Right cardiac atrium (tissue), 5 donors: ENCODE data around the gene COX6B2. TPM values are rescaled to one million over a fixed set of nuclear protein-coding genes. Genes with fewer than 3 reads are reported as not detected.

Experiments used
- ATAC-seq, 2 donors: fragments of 200-7000 bp; cut with Tn5 transposase; one replicate each; pipeline versions ENCODE4 v1.8.0 to v1.9.1; 2020; ENCODE audit warnings: moderate library complexity in 2 of 2, mild to moderate bottlenecking in 1 of 2
- DNase-seq, 3 donors: peaks; one replicate each; pipeline ENCODE4 v3.0.0-alpha.2; 2020
- H3K27ac ChIP-seq: one replicate; pipeline ENCODE4 v1.5.1; 2013; ENCODE audit warnings: mild to moderate bottlenecking, low read length, control low read depth, moderate library complexity
- H3K27me3 ChIP-seq: one replicate; pipeline ENCODE4 v1.6.1; 2013; ENCODE audit not compliant: control insufficient read depth, insufficient read depth
- H3K4me1 ChIP-seq: one replicate; pipeline ENCODE4 v1.6.1; 2013; ENCODE audit warnings: low read length; ENCODE audit not compliant: control insufficient read depth, insufficient read depth
- H3K4me3 ChIP-seq: one replicate; pipeline ENCODE4 v1.5.1; 2013; ENCODE audit warnings: low read length, control low read depth
- H3K9me3 ChIP-seq: one replicate; pipeline ENCODE4 v1.6.1; 2013; ENCODE audit warnings: low read length; ENCODE audit not compliant: control insufficient read depth
- WGBS: extraction: QIAGEN DNeasy Blood & Tissue Kit; methylation state at CpG from one replicate; pipeline ENCODE4 v1.1.7; 2013; 5-methylcytosine and 5-hydroxymethylcytosine counted together
- intact Hi-C, 4 donors: fragments of 100-400 bp; cut with DNase I; formaldehyde crosslinking; loops; one replicate each; pipeline versions ENCODE4 v1.11.0 to v1.14.0; 2022 to 2023
- polyA plus RNA-seq: library from polyadenylated mRNA; stranded (reverse); fragments of 200-250 nt; gene quantifications from one replicate; pipeline ENCODE4 v1.2.3, GENCODE V29; 2013
- total RNA-seq, 4 donors: library from RNA; stranded (reverse); fragmentation: NEBNext Ultra II Directional; extraction: Animal tissue kit (Norgen Biotek cat#: 25700); gene quantifications; one replicate each; pipeline ENCODE4 v1.2.1, GENCODE V29; 2021
- donor health status: healthy with polysubstance abuse.
- donor health status: DM: no; HTN: yes; CAD: no.
- donor health status: DM: no; HTN: no; CAD: no.
- donor health status: DM: no; HTN: yes; CAD: no; lungs with severe emphysema.
- donor health status: DM: yes; HTN: yes; CAD: no.

COX6B2 gene
- total and polyA plus RNA-seq, 5 donors = not detected

- no peaks in the 10 kb centered on the region for H3K27me3 ChIP-seq
- H3K9me3 ChIP-seq = no peaks in the 10 kb centered on the region
- DNase-seq = no peak
- no peaks in the 10 kb centered on the region for H3K4me1 ChIP-seq
- intact Hi-C loops = loop anchor here in 1 of 4 donors (10.0 kb wide), 1 partner anchor 69 kb away; the partner anchor contains the start of genes IL11 and TMEM190
- 90% methylated on average over 17 of the region's 17 CpGs for WGBS
- ATAC-seq = no peak
- no peak overlapping the region for H3K27ac ChIP-seq
- H3K4me3 ChIP-seq = no peak overlapping the region
These were observed 48.4 kb downstream of the COX6B2 start for GRCh38 chr19:55305983-55306562.

DNA sequence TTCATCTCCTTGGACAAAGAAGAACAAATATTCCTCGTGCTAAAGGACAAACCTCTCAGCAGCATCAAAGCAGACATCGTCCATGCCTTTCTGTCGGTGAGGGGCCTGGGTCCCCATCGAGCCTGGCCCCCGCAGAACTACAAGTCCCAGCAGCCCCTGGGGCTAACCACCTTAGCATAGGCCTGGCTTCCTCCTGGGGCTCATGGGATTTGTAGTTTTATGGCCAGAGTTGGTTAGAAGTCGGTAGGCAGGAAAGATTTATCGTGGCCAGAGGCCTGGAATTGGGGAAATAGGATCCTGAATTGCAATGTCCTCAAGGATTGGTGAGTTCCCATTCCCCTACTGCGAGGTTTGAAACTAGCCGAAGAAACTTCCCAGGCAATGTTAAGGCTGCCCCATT is 49.0 kb downstream of the COX6B2 start:
- no peaks in the 10 kb centered on the region for H3K4me1 ChIP-seq
- H3K4me3 ChIP-seq = no peak overlapping the region
- ATAC-seq (peak in 1 of 2 donors; percentile 61), DNase-seq (peak in 1 of 3 donors; percentile 72)
- H3K27me3 ChIP-seq = no peaks in the 10 kb centered on the region
- H3K9me3 ChIP-seq = no peaks in the 10 kb centered on the region
- 83% methylated on average over 9 of the region's 9 CpGs for WGBS
- no peak overlapping the region for H3K27ac ChIP-seq
- intact Hi-C loops = loop anchor here in 1 of 4 donors (10.0 kb wide), 1 partner anchor 69 kb away; the partner anchor contains the start of genes IL11 and TMEM190

DNA sequence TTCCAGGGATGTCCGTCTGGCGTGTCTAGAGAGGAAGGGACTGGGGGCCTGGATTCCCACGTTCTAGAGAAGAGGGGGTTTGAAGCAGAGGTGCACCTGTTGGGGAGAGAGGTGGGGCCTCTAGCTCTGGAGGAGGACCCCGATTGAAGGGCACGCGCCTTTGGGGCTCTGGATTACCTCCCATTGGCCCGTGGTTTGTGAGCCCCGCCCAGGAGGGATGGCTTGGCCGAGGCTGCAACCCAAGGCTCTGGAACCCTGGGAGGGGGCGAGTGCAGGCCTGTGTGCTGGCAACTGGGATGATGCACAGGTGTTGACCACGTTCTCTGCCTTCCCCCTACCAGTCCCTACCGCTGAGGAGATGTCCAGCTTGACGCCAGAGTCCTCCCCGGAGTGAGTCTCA is 49.5 kb downstream of the COX6B2 start:
- H3K27me3 ChIP-seq = no peaks in the 10 kb centered on the region
- no peak overlapping the region for H3K4me3 ChIP-seq
- H3K27ac ChIP-seq = no peak overlapping the region
- H3K4me1 ChIP-seq = no peaks in the 10 kb centered on the region
- ATAC-seq (no peak), DNase-seq (no peak)
- no peaks in the 10 kb centered on the region for H3K9me3 ChIP-seq
- WGBS = 83% methylated on average over 14 of the region's 14 CpGs
- intact Hi-C loops = loop anchor here in 3 of 4 donors (5.0 to 10.0 kb wide), 3 partner anchors 70 to 82 kb away; partner anchors contain the start of genes IL11 (in 1 of the 3), RPL28 (in 1 of the 3), TMEM190 (in 1 of the 3) and TMEM238 (in 1 of the 3)

- no peak overlapping the region for H3K27ac ChIP-seq
- ATAC-seq (peak in 1 of 2 donors; percentile 37), DNase-seq (peak in 2 of 3 donors; percentile 62 to 71)
- H3K4me1 ChIP-seq = no peaks in the 10 kb centered on the region
- intact Hi-C loops = loop anchor here in 3 of 4 donors (5.0 to 10.0 kb wide), 3 partner anchors 70 to 83 kb away; partner anchors contain the start of genes IL11 (in 1 of the 3), RPL28 (in 1 of the 3), TMEM190 (in 1 of the 3) and TMEM238 (in 1 of the 3)
- no peak overlapping the region for H3K4me3 ChIP-seq
- no peaks in the 10 kb centered on the region for H3K9me3 ChIP-seq
- 91% methylated on average over 39 of the region's 39 CpGs for WGBS
- no peaks in the 10 kb centered on the region for H3K27me3 ChIP-seq
These were observed 50.1 kb downstream of the COX6B2 start for GRCh38 chr19:55304279-55304978.

DNA sequence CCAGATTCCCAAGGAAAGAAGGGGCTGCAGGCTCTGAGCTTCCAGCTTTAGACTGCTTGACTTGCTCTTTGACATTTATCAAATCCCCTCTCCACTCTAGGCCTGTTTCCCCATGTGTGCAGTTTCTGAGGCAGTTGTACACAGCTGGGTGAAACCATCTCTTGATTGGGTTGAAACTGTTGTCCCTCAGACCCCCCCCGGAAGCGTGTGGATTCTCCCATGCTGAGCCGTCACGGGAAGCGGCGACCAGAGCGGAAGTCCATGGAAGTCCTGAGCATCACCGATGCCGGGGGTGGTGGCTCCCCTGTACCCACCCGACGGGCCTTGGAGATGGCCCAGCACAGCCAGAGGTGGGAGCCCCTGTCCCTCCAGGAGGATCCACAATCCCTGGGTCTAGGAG is 51.0 kb downstream of the COX6B2 start:
- H3K9me3 ChIP-seq = no peaks in the 10 kb centered on the region
- DNase-seq (no peak), ATAC-seq (no peak)
- no peak overlapping the region for H3K4me3 ChIP-seq
- H3K4me1 ChIP-seq = no peaks in the 10 kb centered on the region
- intact Hi-C loops = loop anchor here in 3 of 4 donors (5.0 to 10.0 kb wide), 3 partner anchors 71 to 84 kb away; partner anchors contain the start of genes IL11 (in 1 of the 3), RPL28 (in 1 of the 3), TMEM190 (in 1 of the 3) and TMEM238 (in 1 of the 3)
- H3K27ac ChIP-seq = no peak overlapping the region
- H3K27me3 ChIP-seq = no peaks in the 10 kb centered on the region
- 90% methylated on average over 11 of the region's 11 CpGs for WGBS

DNA sequence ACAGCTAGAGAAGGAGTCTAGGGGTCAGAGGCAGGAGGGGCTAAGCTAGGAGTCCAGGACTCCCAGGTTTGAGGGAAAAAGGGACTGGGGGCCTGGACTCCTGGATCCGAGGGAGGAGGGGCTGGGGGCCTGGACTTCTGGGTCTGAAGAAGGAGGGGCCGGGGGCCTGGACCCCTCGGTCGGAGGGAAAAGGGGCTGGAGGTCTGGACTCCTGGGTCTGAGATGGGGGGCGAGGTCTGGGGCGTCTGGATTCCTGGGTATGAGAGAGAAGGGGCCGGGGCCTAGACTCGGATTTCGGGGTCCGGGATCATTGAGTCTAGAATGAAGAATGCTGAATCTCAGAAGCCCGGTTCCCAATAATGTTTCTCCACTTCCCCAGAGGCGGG is 52.2 kb downstream of the COX6B2 start:
- WGBS = 83% methylated on average over 12 of the region's 12 CpGs
- ATAC-seq (no peak), DNase-seq (peak in 1 of 3 donors; percentile 16)
- Histone ChIP-seq H3K4me1 (no peaks in the 10 kb centered on the region), H3K4me3 (no peak overlapping the region), H3K27ac (no peak overlapping the region), H3K9me3 (no peaks in the 10 kb centered on the region), H3K27me3 (no peaks in the 10 kb centered on the region)
- intact Hi-C loops = loop anchor here in 3 of 4 donors (5.0 to 10.0 kb wide), 3 partner anchors 72 to 85 kb away; partner anchors contain the start of genes IL11 (in 1 of the 3), RPL28 (in 1 of the 3), TMEM190 (in 1 of the 3) and TMEM238 (in 1 of the 3)

DNA sequence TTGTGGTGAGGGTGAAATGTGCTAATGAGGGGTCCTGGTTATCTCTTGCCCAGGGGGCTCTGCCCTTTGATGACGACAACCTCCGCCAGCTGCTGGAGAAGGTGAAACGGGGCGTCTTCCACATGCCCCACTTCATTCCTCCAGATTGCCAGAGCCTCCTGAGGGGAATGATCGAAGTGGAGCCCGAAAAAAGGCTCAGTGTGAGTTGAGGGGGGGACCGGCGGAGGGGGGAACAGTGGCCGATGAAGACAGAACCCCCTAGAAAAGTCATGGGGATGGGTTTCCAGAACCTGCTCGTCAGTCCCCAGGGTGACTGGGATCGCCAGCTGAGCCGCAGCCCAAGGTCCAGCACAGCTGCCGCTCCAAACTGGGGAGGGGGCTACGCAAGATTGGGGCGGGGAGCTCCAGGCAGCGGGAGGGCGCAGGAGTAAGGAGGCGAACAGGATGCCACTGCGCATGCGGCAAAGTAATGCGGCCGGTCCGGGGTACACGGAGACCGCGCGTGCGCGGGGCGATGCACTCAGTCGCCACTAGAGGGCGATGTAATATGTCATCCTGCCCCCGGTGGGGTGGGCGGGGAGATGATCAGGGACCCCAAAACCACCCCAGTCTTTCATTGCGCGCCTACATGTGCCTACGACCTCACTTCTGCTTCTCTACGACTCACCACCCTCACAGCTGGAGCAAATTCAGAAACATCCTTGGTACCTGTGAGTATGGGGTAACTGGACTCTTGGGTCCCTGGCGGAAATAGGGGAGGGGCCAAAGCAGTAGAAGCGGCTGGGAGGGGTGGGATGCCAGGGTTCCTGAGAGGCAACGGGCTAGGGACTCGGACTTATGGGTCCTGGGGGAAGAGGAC is 52.8 kb downstream of the COX6B2 start:
- H3K27me3 ChIP-seq = no peaks in the 10 kb centered on the region
- no peak overlapping the region for H3K27ac ChIP-seq
- DNase-seq (peak; percentile 91 to 96 (median 96)), ATAC-seq (peak; percentile 87 to 90)
- no peaks in the 10 kb centered on the region for H3K9me3 ChIP-seq
- H3K4me3 ChIP-seq = peak overlapping the region; percentile 17
- intact Hi-C loops = loop anchor here in 3 of 4 donors (5.0 to 10.0 kb wide), 3 partner anchors 73 to 86 kb away; partner anchors contain the start of genes IL11 (in 1 of the 3), RPL28 (in 1 of the 3), TMEM190 (in 1 of the 3) and TMEM238 (in 1 of the 3)
- WGBS = 17% methylated on average over 42 of the region's 42 CpGs
- no peaks in the 10 kb centered on the region for H3K4me1 ChIP-seq

- intact Hi-C loops = loop anchor here in 3 of 4 donors (5.0 to 10.0 kb wide), 3 partner anchors 74 to 86 kb away; partner anchors contain the start of genes IL11 (in 1 of the 3), RPL28 (in 1 of the 3), TMEM190 (in 1 of the 3) and TMEM238 (in 1 of the 3)
- no peak overlapping the region for H3K27ac ChIP-seq
- peak in 2 of 3 donors; percentile 3 to 8 for DNase-seq
- 75% methylated on average over 15 of the region's 15 CpGs for WGBS
- H3K4me3 ChIP-seq = no peak overlapping the region
- no peak for ATAC-seq
- no peaks in the 10 kb centered on the region for H3K4me1 ChIP-seq
- H3K27me3 ChIP-seq = no peaks in the 10 kb centered on the region
- H3K9me3 ChIP-seq = no peaks in the 10 kb centered on the region
These were observed 53.5 kb downstream of the COX6B2 start for GRCh38 chr19:55300886-55301458.

DNA sequence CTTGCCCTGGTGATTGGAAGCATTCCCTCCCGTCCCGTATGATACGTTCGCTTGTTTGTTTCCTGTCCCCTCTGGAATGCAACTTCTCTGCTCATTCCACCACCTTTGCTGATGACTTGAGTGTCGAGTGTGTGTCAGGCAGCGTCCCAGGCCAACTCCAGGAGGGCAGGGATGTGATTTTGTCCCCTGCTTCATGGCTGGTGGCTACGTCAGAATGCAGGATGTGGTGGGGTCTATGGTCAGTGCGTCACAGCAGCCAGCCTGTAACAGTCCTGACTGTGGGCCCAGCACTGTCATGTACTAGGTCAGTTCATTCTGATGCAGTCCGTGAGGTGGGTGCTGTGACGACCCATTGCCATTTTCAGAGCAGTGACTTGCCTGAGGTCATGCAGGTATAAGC is 54.5 kb downstream of the COX6B2 start:
- Histone ChIP-seq H3K27ac (no peak overlapping the region), H3K9me3 (no peaks in the 10 kb centered on the region), H3K4me1 (no peaks in the 10 kb centered on the region), H3K27me3 (no peaks in the 10 kb centered on the region), H3K4me3 (no peak overlapping the region)
- WGBS = 87% methylated on average over 10 of the region's 10 CpGs
- intact Hi-C loops = loop anchor here in 3 of 4 donors (5.0 to 10.0 kb wide), 3 partner anchors 75 to 87 kb away; partner anchors contain the start of genes IL11 (in 1 of the 3), RPL28 (in 1 of the 3), TMEM190 (in 1 of the 3) and TMEM238 (in 1 of the 3)
- DNase-seq (peak in 1 of 3 donors; percentile 12), ATAC-seq (no peak)
